ENCODE data around the gene KNOP1.
A peak's percentile ranks its signal among the peaks of the same experiment; 100 is the strongest.

The KNOP1 gene, protein sequence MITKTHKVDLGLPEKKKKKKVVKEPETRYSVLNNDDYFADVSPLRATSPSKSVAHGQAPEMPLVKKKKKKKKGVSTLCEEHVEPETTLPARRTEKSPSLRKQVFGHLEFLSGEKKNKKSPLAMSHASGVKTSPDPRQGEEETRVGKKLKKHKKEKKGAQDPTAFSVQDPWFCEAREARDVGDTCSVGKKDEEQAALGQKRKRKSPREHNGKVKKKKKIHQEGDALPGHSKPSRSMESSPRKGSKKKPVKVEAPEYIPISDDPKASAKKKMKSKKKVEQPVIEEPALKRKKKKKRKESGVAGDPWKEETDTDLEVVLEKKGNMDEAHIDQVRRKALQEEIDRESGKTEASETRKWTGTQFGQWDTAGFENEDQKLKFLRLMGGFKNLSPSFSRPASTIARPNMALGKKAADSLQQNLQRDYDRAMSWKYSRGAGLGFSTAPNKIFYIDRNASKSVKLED

GRCh38 chr16:19717741-19718623 lies at the start of gene KNOP1, which contains the start of gene IQCK:
KNOP1 (minus strand) TSS chr16:19718227; CDS start chr16:19715035, 3,192 bp downstream.
IQCK (plus strand) TSS chr16:19718271; CDS start chr16:19718307, 36 bp downstream.
- peak; percentile 94 for DNase-seq (ENCODE audit: low spot score)

- no peak for DNase-seq (ENCODE audit: low spot score)
Observed at GRCh38 chr16:19767497-19767896, 49.5 kb upstream of the KNOP1 start.

GRCh38 chr16:19766988-19767387 lies 49.0 kb upstream of the KNOP1 start:
- DNase-seq (ENCODE audit: low spot score) = no peak

GRCh38 chr16:19766554-19766884 lies 48.5 kb upstream of the KNOP1 start:
- DNase-seq (ENCODE audit: low spot score) = no peak

GRCh38 chr16:19765860-19766553 lies 48.0 kb upstream of the KNOP1 start:
- no peak for DNase-seq (ENCODE audit: low spot score)

DNA sequence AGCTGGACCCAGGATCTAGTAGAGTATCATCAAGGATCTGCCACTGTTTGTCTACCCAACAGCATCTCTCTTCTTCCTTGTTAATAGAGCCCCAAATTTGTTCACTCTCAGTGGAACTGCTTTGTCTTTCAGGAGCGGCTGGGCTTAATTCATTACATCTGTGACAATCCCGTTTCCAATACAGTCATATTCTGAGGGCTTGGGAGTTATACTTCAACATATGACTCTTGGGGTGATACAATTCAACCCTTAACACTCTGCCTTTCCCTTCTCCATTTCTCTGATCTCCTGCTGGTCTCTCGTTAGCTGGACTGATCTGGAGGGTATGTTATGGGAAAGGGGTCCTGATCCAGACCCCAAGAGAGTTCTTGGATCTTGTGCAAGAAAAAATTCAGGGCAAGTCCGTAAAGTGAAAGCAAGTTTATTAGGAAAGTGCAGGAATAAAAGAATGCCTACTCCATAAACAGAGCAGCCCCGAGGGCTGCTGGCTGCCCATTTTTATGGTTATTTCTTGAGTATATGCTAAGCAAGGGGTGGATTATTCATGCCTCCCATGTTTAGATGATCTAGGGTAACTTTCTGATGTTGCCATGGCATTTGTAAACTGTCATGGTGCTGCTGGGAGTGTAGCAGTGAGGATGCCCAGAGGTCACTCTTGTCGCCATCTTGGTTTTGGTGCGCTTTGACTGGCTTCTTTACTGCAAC lies 42.5 kb upstream of the KNOP1 start:
- no peak for DNase-seq (ENCODE audit: low spot score)

- DNase-seq (ENCODE audit: low spot score) = no peak
Observed at GRCh38 chr16:19757762-19758595, 40.0 kb upstream of the KNOP1 start.

GRCh38 chr16:19757026-19757425 lies 39.0 kb upstream of the KNOP1 start:
- no peak for DNase-seq (ENCODE audit: low spot score)

GRCh38 chr16:19755268-19755667 lies 37.2 kb upstream of the KNOP1 start:
- DNase-seq (ENCODE audit: low spot score) = no peak

- DNase-seq (ENCODE audit: low spot score) = no peak
Observed at GRCh38 chr16:19754644-19755036, 36.6 kb upstream of the KNOP1 start.

- no peak for DNase-seq (ENCODE audit: low spot score)
Observed at GRCh38 chr16:19753815-19754643, 36.0 kb upstream of the KNOP1 start.

GRCh38 chr16:19751478-19752385 lies 33.7 kb upstream of the KNOP1 start:
- no peak for DNase-seq (ENCODE audit: low spot score)

GRCh38 chr16:19749571-19750080 lies 31.6 kb upstream of the KNOP1 start:
- DNase-seq (ENCODE audit: low spot score) = no peak

- no peak for DNase-seq (ENCODE audit: low spot score)
Observed at GRCh38 chr16:19748389-19749168, 30.6 kb upstream of the KNOP1 start.

GRCh38 chr16:19746561-19746960 lies 28.5 kb upstream of the KNOP1 start:
- DNase-seq (ENCODE audit: low spot score) = no peak

DNA sequence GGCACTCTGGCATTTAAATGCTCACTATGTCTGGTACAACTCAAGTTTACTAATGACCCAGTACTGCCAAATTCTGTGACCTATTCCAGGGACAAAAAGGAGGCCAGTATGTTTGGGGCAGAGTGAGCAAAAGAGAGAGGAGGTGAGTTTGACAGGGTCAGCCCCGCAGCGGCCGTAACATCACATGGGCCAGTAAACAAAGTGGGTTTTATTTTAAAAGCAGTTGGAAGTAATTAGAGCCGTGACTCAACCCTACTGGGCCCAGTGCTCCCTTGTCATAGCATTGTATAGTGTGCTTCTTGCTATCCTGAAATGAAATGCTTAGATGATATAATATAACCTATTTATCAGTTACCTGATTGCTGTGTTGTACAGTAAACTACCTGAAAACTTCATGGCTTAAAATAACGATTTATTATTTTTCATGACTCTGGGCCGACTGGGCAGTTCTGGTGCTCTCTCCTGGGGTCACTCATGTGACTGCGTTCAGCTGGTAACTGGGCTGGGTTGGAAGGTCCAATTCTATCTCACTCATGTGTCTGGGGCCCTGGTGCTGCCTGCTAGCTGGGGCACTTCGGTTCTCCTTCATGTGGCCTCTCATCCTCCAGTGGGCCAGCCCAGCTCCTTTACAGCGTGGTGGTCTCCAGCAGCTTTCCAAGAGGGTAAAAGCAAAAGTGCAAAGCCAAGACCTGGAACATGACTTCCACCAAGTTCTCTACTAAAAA lies 27.4 kb upstream of the KNOP1 start:
- DNase-seq (ENCODE audit: low spot score) = no peak

DNA sequence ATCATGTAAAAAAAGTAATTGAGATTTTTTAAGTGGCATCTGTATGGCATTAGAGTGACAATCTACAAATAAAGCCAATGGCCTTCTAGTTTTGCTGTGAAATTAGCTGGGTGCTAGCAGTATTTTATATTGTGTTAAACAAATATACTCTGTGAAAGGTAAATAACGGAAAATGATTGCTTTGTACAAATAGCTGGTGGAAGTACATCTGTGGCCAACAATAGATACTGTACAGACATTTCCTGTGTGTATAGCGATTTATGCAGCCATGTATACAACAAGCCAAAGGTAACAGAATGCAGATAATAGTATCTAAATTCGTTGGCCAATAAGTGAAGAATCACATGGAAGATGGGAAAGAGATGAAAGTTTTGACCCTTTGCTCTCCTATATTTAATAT lies 26.6 kb upstream of the KNOP1 start:
- no peak for DNase-seq (ENCODE audit: low spot score)
